GM19351 (cell line): Measurements from ENCODE around the gene CACNB3.
"Not testable (repeated sequence)": the region's sequence is repeated elsewhere in the genome, so short reads cannot be mapped to it uniquely, and the experiment has no call there.

Source experiments
- ATAC-seq: cut with Tn5 transposase; IDR thresholded peaks from one replicate; pipeline ENCODE4 v1.9.1; 2021; ENCODE audit warnings: mild to moderate bottlenecking, moderate library complexity; ENCODE audit not compliant: unreplicated experiment

CACNB3 gene

DNA sequence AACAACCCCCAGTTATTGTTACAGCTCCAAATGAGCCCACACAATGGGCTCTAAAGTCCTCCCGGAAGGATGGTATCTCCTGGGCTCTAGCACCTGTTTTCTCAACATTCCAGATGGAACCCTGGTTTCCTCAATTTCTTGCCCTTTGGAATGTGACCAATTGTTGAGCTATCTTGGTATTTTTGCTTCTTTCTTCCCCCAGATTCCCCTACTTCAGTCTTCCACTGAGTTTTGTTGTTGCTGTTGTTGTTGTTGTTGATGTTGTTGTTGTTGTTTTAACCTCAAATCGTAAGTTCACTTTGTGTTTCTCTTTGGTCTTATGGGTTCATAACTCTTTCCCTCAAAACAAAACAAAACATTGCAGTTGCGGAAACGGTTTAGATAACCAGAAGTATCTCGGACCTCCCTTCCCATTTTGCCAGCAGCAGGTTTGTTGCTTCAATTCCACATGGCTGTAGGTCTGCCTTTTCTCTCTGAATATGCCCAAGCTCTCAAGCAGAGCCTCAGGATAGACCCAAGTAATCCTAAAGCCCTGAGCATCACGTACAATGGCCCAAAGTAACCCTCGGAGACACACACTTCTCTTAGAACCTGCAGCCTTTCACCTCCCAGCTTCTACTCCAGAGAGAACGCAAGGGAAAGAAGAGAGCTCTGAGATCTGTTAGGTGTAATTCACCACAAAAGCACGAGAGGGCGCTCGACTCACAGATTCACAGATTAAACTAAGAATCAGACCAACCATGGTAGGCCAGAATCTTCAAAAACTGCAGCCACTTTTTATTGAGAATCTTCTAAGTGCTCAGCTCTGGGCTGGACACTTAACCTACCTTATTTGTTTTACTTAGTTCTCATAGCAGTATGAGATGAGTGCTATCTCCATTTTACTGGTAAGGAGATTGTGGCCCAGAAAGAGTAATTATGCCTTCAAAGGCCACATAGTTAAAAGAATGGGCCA is 34.7 kb downstream of the CACNB3 start:
- ATAC-seq, result peak; percentile 37

DNA sequence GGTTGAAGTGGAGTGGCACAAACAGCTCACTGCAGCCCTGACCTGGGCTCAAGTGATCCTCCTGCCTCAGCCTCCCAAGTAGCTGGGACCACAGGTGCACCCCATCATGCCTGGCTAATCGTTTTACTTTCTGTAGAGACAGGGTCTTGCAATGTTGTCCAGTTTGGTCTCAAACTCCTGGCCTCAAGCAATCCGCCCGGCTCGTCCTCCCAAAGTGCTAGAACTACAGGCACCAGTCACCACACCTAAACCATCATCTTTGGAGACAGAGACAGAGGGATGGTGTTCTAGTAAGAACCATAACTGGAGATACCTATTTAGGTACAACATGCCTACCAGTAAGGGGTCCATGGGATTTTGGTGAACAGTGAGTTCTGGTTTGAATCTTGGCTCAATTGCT is 36.2 kb downstream of the CACNB3 start:
- no peak for ATAC-seq

DNA sequence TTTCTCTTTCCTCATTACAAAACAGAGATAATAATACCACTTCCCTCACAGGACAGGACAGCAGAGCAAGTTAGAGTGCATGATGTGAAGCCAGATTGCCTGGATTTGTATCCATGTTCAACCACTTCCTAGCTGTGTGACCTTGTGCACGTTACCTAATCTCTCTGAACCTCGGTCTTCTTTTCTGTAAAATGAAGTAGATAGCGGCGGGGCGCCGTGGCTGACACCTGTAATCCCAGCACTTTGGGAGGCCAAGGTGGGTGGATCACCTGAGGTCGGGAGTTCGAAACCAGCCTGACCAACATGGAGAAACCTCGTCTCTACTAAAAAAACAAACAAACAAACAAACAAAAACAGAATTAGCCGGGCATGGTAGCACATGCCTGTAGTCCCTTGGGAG is 36.6 kb downstream of the CACNB3 start:
- not testable (repeated sequence) for ATAC-seq

DNA sequence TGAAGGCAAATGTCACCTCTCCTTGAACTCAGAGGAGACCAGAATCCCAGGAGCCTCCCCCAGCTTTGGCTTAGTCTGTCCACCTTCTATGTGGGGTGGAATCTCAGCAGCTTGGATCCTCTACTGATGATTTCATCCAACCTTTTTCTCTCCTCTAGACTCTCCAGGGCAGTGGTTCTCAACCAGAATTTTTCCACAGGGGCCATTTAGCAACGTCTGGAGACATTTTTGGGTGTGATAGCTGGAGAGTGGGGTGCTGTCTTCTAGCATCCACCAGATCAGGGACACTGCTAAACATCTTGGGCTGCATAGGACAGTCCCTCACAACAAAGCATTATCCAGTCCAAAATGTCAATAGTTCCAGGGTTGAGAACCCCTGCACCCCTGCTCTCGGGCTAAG is 38.1 kb downstream of the CACNB3 start:
- ATAC-seq, result no peak

DNA sequence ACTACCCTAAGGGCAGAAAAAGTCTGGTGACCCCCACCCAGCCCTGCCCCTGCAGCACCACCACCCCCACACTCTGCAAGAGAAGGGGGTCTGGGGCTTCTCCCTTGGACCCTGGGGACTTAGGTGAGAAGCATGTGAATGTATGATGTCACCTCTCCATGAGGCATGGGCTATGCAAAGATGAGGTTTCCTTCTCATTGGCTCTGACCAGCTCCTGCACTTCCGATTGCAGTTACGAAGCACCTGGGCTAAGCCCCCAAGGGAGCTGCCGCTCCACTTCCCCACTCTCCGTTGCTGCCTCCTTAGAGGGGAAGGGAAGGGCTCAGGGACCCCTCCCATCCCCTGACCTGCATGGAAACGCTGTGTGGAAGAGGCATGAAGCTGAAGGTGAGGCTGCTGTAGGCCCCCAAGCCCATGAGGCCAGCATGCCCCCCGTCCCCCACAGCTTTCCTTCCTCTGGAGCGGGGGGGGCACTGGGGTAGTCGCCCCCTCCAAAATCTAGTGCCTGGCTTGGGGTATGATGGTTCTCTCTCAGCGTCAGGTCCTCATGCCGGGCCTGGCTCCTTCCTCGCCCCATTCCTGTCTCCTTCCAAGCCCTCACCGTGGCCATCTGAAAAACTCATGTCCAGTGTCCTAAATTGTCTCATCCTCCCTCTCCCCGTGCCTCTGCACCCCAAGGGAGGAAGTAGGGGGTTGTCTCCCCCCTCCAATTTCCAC is 39.1 kb downstream of the CACNB3 start:
- ATAC-seq, result no peak

DNA sequence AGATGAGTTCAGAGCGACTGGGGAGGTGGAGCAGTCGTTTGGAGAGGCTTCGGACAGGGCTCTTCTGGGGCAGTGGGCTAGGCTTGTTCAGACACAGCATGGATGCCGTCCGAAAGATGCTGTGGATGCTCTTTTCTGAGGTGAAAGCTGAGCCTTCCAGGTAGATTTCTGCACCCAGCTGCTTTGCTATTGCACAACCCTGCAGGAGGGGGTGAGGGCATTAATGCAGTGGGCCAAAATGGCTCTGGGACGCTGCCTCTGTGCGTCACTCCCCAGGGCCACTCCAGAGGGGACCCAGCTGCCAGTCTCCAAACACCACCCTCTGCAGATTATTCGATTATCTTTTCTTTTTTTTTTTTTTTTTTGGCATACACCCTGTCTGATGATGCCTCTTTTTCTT is 39.7 kb downstream of the CACNB3 start:
- ATAC-seq, result no peak

DNA sequence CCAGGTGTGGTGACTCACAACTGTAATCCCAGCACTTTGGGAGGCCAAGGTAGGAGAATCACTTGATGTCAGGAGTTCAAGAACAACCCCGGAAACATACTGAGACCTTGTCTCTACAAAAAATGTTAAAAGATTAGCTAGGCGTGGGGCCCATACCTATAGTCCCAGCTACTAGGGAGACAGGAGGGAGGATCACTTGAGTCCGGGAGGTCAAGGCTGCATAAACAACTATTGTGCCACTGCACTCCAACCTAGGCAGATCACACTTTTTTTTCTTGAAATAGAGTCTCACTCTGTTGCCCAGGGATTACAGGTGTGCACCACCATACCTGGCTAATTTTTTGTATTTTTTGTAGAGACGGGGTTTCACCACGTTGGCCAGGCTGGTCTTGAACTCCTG is 41.3 kb downstream of the CACNB3 start:
- ATAC-seq, result no peak

DNA sequence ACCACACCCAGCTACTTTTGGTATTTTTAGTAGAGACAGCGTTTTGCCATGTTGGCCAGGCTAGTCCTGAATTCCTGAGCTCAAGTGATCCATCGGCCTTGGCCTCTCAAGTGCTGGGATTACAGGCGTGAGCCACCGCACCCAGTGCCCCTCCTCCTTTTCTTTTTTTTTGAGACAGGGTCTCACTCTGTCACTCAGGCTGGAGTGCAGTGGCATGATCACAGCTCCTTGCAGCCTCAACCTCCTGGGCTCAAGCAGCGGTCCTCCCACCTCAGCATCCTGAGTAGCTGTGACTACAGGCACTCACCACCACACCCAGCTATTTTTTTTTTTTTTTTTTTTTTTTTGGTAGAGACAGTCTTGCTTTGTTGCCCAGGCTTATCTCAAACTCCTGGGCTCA is 41.9 kb downstream of the CACNB3 start:
- ATAC-seq, result not testable (repeated sequence)

DNA sequence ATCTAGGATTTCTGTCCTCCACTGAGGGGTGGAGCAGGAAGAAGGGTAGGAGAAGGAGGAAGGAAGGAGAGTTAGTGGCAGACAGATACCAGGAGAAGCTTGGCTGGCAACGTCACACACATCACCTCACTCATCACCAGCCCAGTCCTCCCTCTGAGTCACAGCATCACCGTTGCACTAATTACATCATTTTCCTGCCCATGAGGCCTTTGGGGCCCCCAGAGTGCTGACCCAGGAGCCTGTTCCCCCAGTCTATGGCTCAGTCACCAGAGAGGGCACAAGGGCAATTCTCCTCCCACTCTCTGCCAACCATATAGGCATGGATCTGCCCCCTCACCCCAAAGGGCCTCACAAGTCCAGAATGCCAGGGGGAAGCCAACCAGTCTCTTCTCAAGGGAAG is 42.8 kb downstream of the CACNB3 start:
- ATAC-seq, result no peak

DNA sequence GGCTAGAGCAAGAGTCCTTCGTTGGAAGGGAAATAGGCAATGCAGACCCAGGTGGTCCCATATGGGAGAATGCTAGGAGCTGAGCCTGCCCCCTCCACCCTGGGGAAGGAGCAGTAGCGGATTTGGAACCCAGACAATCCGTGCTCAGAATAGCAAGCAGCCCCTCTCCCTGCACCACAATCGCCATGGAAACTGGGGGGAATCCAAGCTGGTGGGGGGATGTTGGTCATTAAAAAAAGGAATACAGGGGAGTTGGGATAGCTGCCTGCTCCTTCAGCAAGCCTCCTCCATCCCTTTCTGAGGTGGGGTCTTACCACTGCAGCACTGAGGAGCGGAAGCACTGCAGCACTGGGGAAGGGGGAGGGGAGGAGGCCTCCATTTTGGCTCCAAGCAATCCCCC is 44.5 kb downstream of the CACNB3 start:
- ATAC-seq, result no peak

DNA sequence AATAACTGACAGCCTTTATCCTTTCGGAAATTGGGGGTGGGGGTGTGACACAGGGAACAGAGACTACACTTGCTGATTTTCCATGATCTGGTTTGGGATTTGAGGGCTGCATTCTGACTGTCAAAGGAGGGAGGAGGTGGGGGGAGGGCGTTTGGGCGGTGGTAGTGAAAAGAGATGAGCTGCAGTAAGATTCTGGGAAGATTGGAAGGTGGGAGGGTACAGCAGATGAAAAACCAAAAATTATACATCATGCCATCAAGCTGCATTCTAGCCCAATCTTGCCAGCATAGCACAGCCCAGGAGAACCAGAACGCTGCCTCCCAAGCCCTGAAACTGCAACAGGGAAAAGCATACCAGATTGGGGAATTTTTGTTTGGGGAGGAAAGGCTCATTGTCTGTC is 45.0 kb downstream of the CACNB3 start:
- no peak for ATAC-seq

DNA sequence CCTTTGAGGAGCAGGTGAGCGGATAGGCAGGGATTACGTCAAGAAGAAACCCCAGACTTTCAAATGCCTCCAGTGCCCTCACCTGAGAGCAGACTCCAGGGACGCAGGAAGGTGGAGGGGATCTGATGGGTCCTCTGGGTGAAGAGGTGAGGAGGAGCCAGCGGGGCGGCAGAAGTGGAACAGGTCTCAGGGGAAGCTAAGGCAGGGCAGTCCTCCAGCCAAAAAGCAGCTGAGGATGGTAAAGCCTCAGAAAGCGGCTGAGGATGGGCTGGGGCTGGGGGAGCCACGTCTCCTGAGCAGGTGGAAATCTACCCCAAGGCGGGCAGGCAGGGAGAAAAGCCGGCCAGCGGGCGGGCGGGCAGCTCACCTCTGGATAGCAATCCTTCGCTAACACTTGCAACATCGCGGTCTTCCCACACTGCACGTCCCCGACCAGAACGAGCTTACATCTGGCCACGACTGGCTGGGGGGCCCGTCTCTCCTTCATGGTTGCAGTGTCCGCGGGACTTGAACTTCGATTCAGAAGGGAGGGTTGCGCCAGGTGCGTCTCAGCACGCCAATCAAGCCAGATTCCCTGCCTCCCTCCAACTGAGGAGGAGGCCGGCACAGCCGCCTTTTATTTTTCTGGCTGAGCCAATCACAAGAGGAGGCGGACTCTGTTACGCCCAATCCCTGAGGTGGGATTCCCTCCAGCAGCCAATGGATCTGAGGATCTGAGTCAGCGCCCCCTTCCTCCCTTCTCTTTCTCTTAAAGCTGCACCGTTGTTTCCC is 47.2 kb downstream of the CACNB3 start, which contains the start of gene RND1:
Gene RND1 (minus strand): TSS at position 590 of the 771 bp plus-strand sequence. CDS start 103 bp downstream, at position 487.
- ATAC-seq, result peak; percentile 91

DNA sequence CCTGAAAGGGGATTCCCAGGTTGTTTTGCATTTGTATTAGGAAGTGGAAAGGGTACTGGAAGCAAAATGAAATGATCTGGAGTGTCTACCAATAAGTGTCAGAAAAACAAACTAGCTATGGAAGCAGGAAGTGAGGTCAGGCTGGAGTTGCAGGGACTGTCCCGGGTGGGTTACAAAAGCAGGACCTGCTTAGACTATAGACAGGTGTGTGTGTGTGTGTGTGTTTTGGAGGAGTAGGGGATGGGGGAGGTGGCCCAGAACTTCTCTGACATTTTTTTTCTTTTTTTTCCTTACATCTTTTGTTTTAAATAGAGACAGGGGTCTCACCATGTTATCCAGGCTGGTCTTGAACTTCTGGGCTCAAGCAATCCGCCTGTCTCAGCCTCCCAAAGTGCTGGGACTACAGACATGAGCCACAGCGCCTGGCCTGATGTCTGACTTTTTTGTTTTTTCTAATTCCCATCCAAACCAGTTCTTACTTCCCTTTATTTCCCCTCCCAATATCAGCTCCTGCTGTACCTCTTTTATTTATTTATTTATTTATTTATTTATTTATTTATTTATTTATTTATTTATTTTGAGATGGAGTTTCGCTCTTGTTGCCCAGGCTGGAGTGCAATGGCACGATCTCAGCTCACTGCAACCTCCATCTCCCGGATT is 47.9 kb downstream of the CACNB3 start:
- peak; percentile 33 for ATAC-seq

DNA sequence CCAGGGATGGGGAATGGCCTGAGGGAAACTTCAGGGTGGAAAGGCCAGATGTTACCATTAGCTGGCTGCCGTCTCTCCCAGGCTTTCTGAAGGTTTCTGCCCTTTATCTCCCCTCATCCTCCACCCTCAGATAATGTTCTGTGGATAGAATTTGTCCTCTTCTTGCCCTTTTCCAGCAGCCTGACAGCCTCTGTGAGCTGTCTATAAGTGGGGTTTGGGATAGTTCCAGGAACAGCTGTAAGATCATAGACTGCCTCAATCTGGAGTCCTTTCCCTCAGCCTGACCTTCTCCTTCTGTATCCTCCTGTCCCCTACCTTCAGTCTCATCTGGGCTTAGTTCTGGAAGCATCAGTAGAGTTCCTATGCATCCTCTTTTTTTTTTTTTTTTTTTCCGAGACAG is 50.2 kb downstream of the CACNB3 start:
- no peak for ATAC-seq

DNA sequence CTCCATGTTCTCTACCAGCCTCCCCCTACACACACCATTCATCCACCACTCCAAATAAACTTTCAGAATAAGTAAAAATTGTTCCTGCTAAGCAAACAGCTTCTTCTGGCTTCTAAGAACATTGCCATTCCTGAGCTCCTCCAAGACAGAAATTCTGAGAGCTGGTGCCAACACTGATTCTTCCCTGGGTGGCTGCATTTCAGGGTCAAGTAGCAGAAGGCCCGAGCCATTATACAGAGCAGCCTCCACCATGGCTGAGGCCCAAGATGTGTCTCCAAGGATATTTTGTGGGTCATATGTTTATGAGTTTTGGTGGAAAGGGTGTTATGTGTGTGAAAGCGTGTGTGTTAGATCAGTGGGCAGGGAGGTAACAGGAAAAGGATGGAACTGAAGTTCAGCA is 50.9 kb downstream of the CACNB3 start:
- ATAC-seq, result no peak

DNA sequence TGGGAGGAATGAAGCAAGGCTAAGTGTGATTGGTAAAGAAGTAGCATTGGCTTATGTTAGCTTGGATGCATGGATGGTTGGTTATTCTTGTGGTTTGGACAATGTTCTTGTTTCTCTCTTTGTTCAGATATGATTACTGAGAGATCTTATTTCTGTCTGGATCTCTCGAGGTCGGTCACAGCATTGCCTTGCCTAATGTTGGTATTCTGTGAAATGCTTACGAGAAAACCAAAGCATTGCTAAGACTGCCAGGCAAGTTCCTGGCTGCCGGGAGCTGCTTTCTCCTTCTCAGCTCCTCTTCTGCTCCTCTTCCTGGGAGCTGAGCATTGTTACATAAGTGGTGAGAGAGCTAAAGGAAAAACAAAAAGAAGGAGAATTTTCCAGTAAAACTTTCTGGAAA is 54.8 kb downstream of the CACNB3 start:
- ATAC-seq, result no peak

DNA sequence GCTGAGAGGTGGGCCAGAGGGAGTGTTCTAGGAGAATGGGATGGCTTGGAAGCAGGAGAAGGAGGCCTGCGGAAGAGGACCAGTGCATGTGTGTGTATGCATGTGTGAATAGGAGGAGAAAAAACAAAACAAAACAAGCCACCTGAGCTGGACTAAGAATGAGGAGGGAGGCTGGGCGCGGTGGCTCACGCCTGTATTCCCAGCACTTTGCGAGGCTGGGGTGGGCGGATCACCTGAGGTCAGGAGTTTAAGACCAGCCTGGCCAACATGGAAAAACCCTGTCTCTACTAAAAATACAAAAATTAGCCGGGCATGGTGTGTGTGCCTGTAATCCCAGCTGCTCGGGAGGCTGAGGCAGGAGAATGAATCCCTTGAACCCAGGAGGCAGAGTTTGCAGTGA is 55.2 kb downstream of the CACNB3 start:
- ATAC-seq, result not testable (repeated sequence)

DNA sequence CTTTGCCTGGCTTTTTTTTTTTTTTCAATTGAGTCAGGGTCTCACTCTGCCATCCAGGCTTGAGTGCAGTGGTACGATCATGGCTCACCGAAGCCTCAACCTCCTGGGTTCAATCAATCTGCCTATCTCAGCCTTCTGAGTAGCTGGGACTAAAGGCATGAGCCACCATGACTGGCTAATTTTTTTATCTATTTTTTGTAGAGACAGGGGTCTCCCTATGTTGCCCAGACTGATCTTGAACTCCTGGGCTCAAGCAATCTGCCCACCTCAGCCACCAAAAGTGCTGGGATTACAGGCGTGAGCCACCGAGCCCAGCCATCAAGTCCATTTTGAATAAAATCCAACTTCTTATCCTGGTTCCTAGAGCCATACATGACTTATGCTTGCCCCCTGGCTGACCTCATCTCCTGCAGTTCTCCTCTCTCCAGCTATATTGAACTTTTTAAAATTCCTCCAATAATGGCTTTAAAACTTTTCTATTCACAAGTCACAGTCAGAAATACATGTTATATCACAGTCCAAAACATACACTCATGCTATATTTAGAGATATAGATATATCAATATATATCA is 57.7 kb downstream of the CACNB3 start:
- no peak for ATAC-seq
